ENCODE data around the gene TAS2R40.

- no peak for TF ChIP-seq RAD21 (IDR thresholded peaks at IDR 0.05; ENCODE audit: insufficient read depth, low read depth, low read length)
- TF ChIP-seq CTCF (IDR thresholded peaks at IDR 0.05 in 2 of 3, conservative IDR thresholded peaks at IDR 0.05 in 1 of 3; ENCODE audit: control insufficient read depth in 2 of 3, extremely low read depth in 1 of 3, insufficient read depth in 1 of 3, low read depth in 3 of 3, low read length in 3 of 3): no peak
- TF ChIP-seq TCF7 (IDR thresholded peaks at IDR 0.05; ENCODE audit: borderline replicate concordance): no peak
- no peak for TF ChIP-seq POLR2A (IDR thresholded peaks at IDR 0.05; ENCODE audit: low read depth, low read length)
Observed at GRCh38 chr7:143248761-143249354, 27.0 kb downstream of the TAS2R40 start.
